GM21360 (cell line): ENCODE measurements around the gene KLRB1.
"Not testable (repeated sequence)": the region's sequence is repeated elsewhere in the genome, so short reads cannot be mapped to it uniquely, and the experiment has no call there.

Source experiments
- ATAC-seq: cut with Tn5 transposase; IDR thresholded peaks from one replicate; pipeline ENCODE4 v1.9.1; 2021; ENCODE audit warnings: mild to moderate bottlenecking, moderate library complexity; ENCODE audit not compliant: unreplicated experiment

Gene KLRB1

DNA sequence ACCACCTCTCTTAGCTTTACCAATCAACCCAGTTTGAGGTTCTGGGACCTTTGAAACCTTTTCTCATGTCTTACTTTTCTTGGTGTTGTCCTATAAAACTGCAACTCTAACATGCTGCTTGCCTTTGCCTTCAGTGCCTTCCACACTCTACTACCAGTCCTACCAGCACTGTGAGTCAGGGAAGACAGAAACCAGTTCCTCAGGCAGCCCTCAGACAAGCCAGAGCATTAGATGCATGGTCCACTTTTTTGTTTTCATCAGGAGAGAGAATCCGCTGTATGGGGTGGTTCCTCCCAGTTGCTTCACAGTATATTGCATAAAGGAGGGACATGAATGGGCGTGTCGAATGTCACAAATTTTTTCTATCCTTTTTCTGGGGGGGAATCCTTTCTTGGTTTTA is 17.3 kb upstream of the KLRB1 start:
- ATAC-seq, result no peak

DNA sequence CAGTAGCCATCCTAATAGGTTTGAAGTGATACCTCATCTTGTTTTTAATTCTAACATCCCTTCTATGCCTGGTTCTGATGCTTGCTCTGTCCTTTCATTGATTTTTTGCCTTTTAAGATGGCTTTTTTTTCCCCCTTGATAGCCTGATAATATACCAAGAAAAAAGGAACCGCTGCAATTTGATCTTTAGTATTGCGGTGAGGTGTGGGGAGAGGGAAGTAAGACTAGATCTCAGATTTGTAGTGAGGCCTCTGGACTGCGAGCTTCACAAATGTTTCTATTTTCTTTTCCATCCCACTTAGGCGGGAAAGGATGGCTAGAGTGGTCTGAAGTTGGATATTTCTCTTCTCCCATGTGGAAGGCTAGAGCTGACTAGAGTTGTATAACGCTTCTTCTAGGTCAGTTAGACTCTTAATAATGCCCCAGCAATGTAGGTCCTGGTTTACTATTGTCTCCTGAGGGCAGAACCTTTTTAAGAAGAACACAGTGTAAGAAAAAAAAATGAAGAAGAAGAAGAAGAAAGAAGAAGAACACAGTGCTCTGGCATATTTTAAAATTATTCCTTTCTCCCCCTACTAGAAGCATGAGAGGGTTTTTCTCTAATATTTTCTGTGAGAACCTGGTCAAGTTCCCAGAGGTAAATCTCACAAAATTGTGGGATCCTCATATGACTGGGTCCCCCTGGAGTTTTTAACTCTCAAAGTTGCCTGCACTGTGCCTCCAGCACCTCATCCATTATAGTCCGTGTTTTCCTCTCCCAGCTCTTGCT is 11.9 kb upstream of the KLRB1 start:
- no peak for ATAC-seq

DNA sequence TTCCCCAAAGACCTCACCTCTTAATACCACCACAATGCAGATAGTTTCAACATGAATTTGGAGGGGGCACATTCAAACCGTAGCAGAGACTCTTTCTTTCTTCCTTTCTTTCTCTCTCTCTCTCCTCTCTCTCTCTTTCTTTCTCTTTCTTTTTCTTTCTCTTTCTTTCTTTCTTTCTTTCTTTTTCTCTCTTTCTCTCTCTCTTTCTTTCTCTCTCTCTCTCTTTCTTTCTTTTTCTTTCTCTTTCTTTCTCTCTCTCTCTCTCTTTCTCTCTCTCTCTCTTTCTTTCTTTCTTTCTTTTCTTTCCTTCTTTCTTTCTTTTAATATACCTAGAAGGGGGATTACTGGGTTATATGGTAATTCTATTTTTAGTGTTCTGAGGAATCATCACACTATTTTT is 11.2 kb upstream of the KLRB1 start:
- not testable (repeated sequence) for ATAC-seq

DNA sequence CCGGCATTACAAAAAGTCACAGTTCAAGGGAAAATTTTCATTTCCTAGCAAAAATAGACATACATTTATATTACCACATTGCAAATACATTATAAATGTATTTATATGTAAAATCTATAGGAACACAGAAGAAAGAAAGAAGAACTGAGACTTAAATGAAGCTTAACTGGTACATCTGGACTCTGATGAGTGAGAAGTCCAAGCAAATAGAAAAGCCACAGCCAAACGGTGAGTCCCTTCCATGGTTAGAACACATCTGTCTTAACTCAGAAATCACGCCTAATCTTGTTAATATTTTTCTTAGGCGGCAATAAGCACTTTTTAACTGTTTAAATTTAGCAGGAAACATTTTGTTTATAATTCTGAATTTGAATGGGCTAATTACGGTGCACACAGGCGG is 9.4 kb upstream of the KLRB1 start:
- no peak for ATAC-seq

DNA sequence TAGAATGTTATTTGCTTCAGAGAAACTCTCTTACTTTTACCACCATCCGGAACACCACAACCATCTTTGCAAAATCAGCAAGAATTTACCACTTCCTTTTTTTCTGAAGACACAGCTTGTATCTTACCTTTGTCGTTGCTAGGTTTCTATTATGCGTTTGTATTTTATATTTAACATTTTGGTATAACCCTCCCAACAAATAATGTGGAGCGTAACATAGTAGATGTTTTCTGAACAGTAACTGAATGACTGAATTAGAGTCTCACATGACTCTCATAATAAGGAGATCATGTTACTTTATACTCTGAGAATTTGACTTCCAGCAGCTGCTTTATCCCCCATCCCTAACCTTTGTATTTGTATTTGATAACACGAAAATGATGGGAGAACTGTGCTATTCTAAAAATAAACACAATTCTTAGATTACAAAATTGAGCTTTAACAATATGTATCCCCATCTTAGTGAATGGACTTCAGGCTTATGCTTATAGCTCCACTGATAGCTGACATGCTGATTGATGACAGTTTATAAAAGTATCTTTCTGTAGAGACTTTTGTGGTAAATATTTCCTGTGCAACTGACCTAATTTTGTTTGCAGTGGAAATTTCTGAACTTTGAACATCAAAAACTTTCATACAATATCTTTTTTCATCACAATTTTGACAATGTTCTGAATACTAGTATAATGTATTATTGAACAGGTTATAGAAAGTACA is 7.9 kb upstream of the KLRB1 start:
- no peak for ATAC-seq

DNA sequence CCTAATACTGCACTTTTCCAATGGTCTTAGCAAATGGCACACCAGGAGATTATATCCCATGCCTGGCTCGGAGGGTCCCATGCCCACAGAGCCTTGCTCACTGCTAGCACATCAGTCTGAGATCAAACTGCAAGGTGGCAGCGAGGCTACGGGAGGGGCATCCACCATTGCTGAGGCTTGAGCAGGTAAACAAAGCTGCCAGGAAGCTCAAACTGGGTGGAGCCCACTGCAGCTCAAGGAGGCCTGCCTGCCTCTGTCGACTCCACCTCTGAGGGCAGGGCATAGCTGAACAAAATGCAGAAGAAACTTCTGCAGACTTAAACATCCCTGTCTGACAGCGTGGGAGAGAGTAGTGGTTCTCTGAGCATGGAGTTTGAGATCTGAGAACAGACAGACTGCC is 2.9 kb upstream of the KLRB1 start:
- not testable (repeated sequence) for ATAC-seq

DNA sequence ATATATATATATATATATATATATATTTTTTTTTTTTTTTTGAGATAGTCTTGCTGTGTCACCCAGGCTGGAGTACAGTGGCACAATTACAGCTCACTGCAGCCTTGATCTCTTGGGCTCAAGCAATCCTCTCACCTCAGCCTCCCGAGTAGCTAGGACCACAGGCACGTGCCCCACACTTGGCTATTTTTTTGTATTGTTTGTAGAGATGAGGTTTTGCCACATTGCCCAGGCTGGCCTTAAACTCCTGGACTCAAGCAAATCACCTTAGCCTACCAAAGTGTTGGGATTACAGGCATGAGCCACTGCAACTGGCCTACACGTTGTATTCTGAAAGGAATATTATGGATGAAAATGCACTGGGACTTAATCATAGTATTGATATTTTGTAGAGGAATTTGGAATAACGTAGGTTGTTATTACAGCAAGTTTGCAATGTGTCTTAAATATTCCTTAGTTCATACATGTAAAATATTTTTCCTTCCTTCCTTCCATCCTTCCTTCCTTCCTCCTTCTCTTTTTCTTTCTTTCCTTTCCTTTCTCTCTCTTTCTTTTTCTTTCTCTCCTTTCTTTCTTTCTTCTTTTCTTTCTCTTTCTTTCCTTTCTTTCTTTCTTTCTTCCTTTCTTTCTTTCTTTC is 862 bp downstream of the KLRB1 start:
- ATAC-seq, result no peak

DNA sequence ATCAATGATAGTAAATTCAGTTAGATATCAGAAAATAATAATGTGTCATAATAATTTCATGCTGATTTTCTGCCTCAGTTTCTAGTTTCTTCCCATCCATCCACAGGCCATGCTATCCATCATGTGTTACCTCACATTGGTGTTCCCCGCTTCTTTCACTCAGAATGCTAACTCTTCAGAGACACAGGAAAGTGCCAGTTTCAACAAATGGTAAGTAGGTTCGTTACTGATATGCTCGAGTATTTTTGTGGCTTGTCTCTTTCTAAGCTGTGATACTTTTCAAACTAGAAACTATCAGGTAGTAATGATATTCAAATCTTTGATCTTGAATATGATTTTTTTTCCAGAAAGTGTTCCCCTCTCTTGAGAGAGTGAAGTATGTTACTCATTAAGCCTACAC is 1.5 kb downstream of the KLRB1 start:
- ATAC-seq, result no peak

DNA sequence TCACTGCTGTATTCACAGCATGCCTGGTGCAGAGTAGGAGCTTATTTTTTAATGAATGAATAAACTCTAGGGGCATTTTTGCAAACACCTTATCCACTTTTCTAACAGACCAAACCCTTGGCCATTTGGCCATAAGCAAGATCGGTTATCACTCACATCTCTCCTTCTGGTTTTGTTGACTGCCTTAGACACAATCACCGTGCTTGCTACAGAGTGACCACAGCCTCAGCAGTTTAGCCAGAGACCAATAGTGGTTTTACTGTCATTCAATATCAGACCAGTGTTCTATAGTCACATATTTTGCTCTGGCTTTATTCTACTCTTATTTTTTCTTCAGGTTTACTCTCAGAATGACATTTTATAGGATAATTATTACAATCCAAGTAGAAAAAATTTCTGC is 2.2 kb downstream of the KLRB1 start:
- no peak for ATAC-seq

DNA sequence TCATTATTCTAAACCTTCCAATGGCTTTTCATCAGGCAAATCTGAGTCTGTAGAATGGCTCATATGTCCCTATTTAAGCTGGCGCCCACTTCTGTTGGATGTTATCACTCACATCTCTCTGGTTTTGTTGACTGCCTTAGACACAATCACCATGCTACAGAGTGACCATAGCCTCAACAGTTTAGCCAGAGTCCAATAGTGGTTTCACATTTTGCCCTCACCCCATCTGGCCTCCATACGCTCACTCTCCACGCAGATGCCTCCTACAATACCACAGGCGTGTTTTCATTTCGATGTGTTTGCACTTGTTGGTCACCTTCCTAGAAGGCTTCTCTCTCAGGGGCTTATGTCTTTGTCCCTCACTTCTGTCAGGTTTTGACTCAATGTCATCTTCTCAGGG is 3.4 kb downstream of the KLRB1 start:
- ATAC-seq, result no peak

DNA sequence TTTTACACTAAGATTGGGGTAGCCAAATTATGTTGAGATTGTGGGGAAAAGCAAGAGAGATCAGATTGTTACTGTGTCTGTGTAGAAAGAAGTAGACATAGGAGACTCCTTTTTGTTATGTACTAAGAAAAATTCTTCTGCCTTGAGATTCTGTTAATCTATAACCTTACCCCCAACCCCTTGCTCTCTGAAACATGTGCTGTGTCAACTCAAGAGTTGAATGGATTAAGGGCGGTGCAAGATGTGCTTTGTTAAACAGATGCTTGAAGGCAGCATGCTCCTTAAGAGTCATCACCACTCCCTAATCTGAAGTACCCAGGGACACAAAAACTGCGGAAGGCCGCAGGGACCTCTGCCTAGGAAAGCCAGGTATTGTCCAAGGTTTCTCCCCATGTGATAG is 7.3 kb downstream of the KLRB1 start:
- ATAC-seq, result not testable (repeated sequence)

DNA sequence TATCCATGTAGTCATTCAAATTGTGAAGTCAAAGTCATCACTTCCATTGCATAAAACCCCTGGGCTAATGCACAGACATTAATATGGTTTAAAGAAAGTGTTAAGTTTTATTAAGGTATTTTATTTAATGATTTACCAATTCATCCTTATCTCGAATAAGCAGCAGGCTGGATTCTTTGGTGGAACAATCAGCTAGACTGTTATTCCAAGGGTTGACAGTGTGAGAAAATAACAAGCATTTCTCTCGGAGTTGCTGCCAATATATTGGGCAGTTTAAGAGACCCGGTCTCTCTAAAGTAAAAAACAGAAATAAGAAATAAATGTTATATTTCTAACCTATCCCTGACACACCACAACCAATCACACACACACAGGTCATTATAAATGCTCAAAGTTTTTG is 9.4 kb downstream of the KLRB1 start:
- no peak for ATAC-seq

DNA sequence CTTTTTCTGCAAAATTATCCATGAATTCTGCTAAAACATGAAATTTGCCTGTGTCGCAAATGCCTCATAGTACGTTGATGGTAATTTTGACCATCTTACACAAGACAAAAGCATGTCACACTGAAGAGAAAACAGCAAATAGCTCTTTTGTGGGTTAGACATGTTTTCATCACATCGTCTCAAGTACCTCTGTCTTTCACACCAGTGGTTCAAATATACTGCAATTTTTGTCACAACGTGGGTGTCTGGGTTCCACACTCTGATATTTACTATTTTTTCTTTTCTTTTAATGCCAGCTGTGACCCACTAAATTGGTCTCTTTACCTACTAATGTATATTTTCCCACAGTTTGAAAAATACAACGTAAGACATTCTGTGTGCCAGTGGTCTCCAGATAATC is 10.4 kb downstream of the KLRB1 start:
- no peak for ATAC-seq

DNA sequence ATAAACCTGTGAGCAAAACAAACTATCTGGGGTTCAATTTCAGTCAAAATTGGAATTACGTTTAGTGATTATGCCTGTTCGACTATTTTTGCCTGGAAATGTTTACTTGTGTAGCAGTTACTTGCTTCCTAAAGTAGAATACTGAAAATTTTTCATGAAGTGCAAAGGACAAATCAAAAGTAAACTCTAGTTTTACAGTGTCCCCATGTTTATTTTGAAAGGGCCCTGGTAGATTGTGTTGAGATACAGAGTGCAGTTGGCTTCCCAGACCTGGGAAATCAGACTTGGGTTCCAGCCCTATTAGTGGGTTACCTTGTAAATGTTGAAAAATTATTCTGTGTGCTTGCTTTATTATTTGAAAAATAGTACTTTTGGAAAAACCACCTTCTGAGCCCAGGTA is 17.3 kb downstream of the KLRB1 start:
- no peak for ATAC-seq

DNA sequence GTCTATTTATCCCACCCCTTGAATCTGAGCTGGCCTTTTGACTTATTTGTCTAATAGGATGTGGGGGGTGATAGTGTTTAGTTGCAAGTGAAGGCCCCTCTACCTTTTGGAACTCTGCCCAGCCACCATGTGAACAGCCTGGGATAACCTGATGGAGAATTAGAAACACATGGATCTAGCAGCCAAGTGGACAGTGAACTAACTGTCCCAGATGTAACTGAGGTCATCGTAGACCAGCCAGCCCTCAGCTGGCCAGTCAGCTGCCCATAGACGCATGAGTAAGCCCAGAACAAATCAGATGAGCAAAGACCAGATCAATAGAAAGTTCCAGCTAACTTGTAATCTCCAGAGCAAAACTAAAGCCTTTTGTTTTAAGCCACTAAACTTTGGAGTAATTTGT is 19.0 kb downstream of the KLRB1 start:
- no peak for ATAC-seq

DNA sequence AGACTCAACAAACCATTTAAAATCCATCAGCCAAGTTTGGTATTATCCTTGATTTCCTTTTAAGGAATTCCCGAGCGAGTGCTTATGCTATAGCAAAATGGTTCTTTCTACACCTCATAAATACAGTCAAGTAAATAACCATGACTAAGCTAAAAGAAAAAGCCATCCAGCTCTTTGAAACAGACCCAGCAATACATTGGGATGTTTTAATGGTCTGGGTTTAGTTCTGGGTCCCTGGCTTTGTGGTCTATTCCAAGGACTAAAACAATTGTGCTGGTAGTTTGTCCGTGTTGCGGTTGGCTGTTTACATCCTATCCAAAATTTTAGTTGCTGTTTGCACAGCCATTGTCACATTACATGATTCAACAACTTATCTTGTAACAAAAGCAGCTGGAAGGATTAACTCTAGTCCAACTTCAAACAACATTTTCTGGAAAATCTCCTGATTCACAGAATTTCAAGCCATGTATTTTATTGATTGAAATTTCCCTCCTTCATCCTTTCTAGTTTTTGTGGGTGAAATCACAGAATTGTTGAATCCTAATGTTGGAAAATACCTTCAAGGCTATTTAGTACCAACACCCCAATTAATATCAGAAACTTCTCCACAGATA is 19.6 kb downstream of the KLRB1 start:
- ATAC-seq, result no peak

DNA sequence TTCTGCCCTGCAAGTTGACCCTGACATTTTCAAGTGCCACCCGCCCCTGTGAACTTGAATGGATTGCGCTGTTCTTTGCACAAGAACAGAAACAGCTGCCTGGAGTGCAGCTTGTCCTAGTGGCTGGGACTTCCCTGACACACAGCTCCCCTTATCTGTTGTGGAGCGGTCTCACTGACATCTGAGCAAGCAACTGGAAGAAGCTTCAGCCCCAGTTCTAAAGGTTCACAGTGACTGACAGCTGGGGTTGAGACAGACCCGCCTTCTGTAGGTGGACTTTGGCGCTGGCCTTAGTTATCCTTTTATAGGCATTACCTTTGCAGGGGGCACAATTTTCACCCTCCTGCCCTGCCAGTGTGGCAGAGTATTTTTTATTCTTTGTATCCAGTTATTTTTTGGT is 30.0 kb downstream of the KLRB1 start:
- not testable (repeated sequence) for ATAC-seq

DNA sequence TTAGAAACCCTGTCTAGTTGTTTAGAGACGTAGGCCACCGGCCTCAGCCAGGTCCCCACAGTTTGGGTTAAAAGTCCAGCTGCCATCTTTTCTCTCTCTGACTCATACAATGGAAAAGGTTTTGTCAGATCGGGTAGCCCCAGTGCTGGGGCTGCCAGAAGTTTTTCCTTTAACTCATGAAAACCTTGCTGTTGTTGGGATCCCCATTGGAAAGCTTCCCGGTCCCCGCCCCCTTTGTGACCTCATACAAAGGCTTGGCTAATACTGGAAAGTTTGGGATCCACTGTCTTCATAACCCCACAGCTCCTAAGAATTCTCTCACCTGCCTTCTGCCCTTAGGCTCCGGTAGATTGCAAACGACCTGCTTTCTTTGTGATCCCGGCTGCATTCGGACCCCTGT is 40.6 kb downstream of the KLRB1 start:
- ATAC-seq, result not testable (repeated sequence)

DNA sequence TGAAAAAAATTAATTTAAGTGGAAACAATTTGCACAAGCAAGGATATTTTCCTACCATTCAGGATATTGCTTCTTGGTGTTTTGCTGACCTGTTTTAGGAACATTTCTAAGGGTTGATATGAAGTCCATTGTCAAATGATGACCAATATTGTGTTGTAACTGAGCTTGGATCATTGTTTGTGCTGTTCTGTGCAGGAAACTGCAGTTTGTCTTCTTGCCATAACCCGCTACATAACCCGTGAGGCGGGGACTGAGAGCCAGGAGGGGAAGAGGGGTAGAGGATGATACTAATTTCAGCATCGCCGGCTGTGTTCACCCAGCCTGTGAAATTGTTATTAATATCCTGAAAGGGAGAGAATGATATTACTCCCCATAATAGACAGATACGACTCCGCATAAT is 41.6 kb downstream of the KLRB1 start:
- ATAC-seq, result not testable (repeated sequence)

DNA sequence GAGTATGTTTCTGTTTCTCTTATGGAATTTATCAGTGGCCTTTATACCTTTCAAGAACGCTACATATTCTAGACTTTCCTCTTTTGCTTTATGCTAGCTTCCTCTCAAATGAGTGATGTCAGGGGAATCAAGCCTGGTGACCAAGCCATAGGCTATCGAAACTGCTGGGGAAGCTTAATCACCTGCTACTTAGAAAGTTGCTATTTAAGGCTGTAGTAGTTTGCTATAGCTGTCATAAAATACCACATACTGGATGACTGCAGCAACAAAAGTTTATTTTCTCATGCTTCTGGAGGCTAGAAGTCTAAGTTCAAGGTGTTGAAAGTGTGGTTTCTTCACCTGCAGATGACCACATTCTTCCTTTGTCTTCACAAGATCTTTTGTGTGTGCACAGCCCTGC is 43.3 kb downstream of the KLRB1 start:
- not testable (repeated sequence) for ATAC-seq

DNA sequence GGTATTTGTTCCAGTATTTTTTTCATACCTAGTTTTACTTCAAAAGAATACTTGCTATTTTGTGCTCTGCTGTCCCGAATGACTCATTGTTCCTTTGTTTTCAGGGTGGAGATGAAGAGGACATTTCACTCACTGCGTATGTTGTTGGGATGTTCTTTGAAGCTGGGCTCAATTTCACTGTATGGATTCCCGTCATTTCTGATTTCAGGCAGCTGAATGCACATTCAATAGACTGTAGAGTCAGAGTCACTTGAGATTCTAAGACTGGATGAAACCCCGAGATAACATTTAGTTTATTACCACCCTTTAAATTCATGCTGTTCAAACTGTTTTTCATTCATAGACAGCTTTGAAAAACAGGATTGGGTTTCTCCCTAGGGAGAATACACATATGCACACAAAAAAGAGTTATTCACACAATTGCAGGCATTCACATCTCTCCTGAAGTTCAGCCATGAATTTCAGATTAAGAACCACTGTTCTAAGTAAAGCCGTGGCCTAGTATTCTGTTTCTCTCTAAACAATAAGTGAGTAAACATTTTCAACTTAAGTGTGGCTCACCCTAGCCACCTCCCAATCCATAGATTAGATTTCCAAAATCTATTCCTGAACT is 44.8 kb downstream of the KLRB1 start:
- not testable (repeated sequence) for ATAC-seq
